CD4-positive, alpha-beta T cell treated with Interleukin-12 subunit alpha and Interleukin-12 subunit beta, for 1 hour (primary cell): ENCODE data around the gene F5.

ENCODE experiments used
- DNase-seq: peaks from one replicate; pipeline ENCODE4 v3.0.0-alpha.2; 2020

The F5 gene

GRCh38 chr1:169475806-169476387 lies 110.4 kb downstream of the F5 start:
- no peak for DNase-seq

- DNase-seq = no peak
Observed at GRCh38 chr1:169474302-169474995, 111.8 kb downstream of the F5 start.

GRCh38 chr1:169473347-169473746 lies 112.9 kb downstream of the F5 start:
- DNase-seq = no peak

- no peak for DNase-seq
Observed at GRCh38 chr1:169472738-169473137, 113.5 kb downstream of the F5 start.

- no peak for DNase-seq
Observed at GRCh38 chr1:169468982-169469381, 117.3 kb downstream of the F5 start.

GRCh38 chr1:169466259-169467230 lies 119.7 kb downstream of the F5 start:
- DNase-seq = peak; percentile 39

- no peak for DNase-seq
Observed at GRCh38 chr1:169465281-169465680, 121.0 kb downstream of the F5 start.
